BLaER1 treated with 17β-estradiol and CSF1 and Interleukin-3, amounts not matched to agents 10 nM and 100 nM (cell line): ENCODE data around the gene TCF4.
A peak's percentile ranks its signal among the peaks of the same experiment; 100 is the strongest.

Experiments
- H3K27ac ChIP-seq, 11 experiments: shearing (Covaris generic); formaldehyde crosslinking; 2 replicates each; pipeline ENCODE4 v1.8.1; 2022
- H3K27me3 ChIP-seq, 11 experiments: shearing (Covaris generic); formaldehyde crosslinking; 2 replicates each; pipeline ENCODE4 v1.8.1; 2022
- H3K36me3 ChIP-seq, 11 experiments: shearing (Covaris generic); formaldehyde crosslinking; 2 replicates each; pipeline ENCODE4 v1.8.1; 2022
- H3K4me1 ChIP-seq, 10 experiments: shearing (Covaris generic); formaldehyde crosslinking; 2 replicates each; pipeline ENCODE4 v1.8.1; 2022
- H3K4me2 ChIP-seq, 11 experiments: shearing (Covaris generic); formaldehyde crosslinking; 2 replicates each; pipeline ENCODE4 v1.8.1; 2022
- H3K4me3 ChIP-seq, 10 experiments: shearing (Covaris generic); formaldehyde crosslinking; 2 replicates each; pipeline ENCODE4 v1.8.1; 2022
- H3K9ac ChIP-seq, 11 experiments: shearing (Covaris generic); formaldehyde crosslinking; 2 replicates each; pipeline ENCODE4 v1.8.1; 2022
- H3K9me3 ChIP-seq, 11 experiments: shearing (Covaris generic); formaldehyde crosslinking; replicated peaks in 1 of 11; 2 replicates each; pipeline ENCODE4 v1.8.1; 2022
- H4K20me1 ChIP-seq, 11 experiments: shearing (Covaris generic); formaldehyde crosslinking; 2 replicates each; pipeline ENCODE4 v1.8.1; 2022
- Cebpa-rat ChIP-seq, 11 experiments: shearing (Covaris generic); IDR thresholded peaks; 2 replicates each; pipeline ENCODE4 v1.8.1; 2022

Gene TCF4

GRCh38 chr18:55247032-55247431, 341.0 kb downstream of the TCF4 start:
- H3K4me3 ChIP-seq = no peak overlapping the region
- peaks cover 93 to 100% (median 99%) of the 10 kb centered on the region in 11 experiments for H3K36me3 ChIP-seq
- H4K20me1 ChIP-seq = peaks cover 0 to 98% (median 42%) of the 10 kb centered on the region in 11 experiments; a peak in 14 of 22 replicates
- TF ChIP-seq Cebpa-rat (IDR thresholded peaks at IDR 0.05) = no peak
- no peaks in the 10 kb centered on the region for H3K9me3 ChIP-seq
- no peaks in the 10 kb centered on the region for H3K27me3 ChIP-seq
- no peak overlapping the region for H3K9ac ChIP-seq
- H3K27ac ChIP-seq = no peak overlapping the region
- no peak overlapping the region for H3K4me2 ChIP-seq
- H3K4me1 ChIP-seq = peaks cover 0 to 49% (median 0%) of the 10 kb centered on the region in 10 experiments; a peak in 5 of 20 replicates

GRCh38 chr18:55246278-55246677, 341.7 kb downstream of the TCF4 start:
- H4K20me1 ChIP-seq = peaks cover 0 to 98% (median 48%) of the 10 kb centered on the region in 11 experiments; a peak in 15 of 22 replicates
- peaks cover 93 to 100% (median 99%) of the 10 kb centered on the region in 11 experiments for H3K36me3 ChIP-seq
- H3K4me2 ChIP-seq = no peak overlapping the region
- H3K27me3 ChIP-seq = no peaks in the 10 kb centered on the region
- no peak overlapping the region for H3K9ac ChIP-seq
- no peaks in the 10 kb centered on the region for H3K9me3 ChIP-seq
- H3K27ac ChIP-seq = no peak overlapping the region
- H3K4me3 ChIP-seq = no peak overlapping the region
- TF ChIP-seq Cebpa-rat (IDR thresholded peaks at IDR 0.05) = no peak
- H3K4me1 ChIP-seq = peaks cover 0 to 57% (median 0%) of the 10 kb centered on the region in 10 experiments; a peak in 5 of 20 replicates

DNA sequence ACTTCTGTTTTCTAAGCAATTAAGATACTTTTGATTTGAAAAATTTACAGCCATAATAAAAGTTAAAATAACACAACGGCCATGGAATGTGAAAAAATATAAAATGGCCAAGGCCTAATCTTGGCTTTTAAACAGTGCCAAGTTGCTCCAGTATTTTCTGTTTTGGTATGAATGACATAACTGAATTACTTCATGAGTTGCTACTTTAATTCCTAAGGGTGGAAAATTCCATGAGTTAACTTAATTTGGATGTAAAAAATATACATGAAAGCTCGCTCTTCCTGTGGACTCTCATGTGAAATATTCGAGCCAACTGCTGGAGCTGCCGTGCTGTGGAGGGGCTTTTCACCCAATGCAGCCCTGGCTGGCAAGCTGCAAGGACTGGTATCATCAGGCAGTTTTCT, 342.8 kb downstream of the TCF4 start:
- H3K27me3 ChIP-seq = no peaks in the 10 kb centered on the region
- no peak overlapping the region for H3K27ac ChIP-seq
- no peaks in the 10 kb centered on the region for H3K9me3 ChIP-seq
- H3K4me3 ChIP-seq = no peak overlapping the region
- no peak overlapping the region for H3K4me2 ChIP-seq
- H3K36me3 ChIP-seq = peaks cover 88 to 100% (median 99%) of the 10 kb centered on the region in 11 experiments
- peaks cover 0 to 58% (median 0%) of the 10 kb centered on the region in 10 experiments; a peak in 5 of 20 replicates for H3K4me1 ChIP-seq
- no peak for TF ChIP-seq Cebpa-rat (IDR thresholded peaks at IDR 0.05)
- H3K9ac ChIP-seq = no peak overlapping the region
- peaks cover 0 to 99% (median 51%) of the 10 kb centered on the region in 11 experiments; a peak in 15 of 22 replicates for H4K20me1 ChIP-seq

DNA sequence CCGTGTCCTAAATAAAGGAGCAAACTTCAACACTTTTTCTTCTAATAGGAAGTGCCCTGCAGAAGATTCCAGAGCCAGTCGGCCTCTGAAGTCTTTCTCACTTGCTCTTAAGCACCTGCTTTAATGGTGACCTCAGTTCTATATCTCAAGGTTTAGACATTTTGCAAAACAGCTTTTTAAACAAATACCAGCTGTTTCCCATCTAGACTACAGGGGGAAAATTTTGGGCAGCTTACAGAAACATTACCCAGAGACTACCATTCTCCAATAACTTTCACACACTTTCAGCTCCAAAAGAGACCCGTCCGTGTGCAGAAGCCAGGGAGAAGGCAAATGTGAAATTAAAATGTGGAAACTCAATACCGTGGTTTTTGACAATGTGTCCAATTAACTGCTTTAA, 343.4 kb downstream of the TCF4 start:
- H3K27me3 ChIP-seq = no peaks in the 10 kb centered on the region
- H4K20me1 ChIP-seq = peaks cover 0 to 99% (median 47%) of the 10 kb centered on the region in 11 experiments; a peak in 15 of 22 replicates
- H3K27ac ChIP-seq = no peak overlapping the region
- H3K4me2 ChIP-seq = peak overlapping the region in 1 of 11 experiments; percentile 17; a peak in 1 of 22 replicates
- H3K9ac ChIP-seq = no peak overlapping the region
- no peak overlapping the region for H3K4me3 ChIP-seq
- peaks cover 84 to 100% (median 99%) of the 10 kb centered on the region in 11 experiments for H3K36me3 ChIP-seq
- H3K4me1 ChIP-seq = peaks cover 0 to 51% (median 0%) of the 10 kb centered on the region in 10 experiments; a peak in 5 of 20 replicates
- H3K9me3 ChIP-seq = no peaks in the 10 kb centered on the region
- no peak for TF ChIP-seq Cebpa-rat (IDR thresholded peaks at IDR 0.05)

DNA sequence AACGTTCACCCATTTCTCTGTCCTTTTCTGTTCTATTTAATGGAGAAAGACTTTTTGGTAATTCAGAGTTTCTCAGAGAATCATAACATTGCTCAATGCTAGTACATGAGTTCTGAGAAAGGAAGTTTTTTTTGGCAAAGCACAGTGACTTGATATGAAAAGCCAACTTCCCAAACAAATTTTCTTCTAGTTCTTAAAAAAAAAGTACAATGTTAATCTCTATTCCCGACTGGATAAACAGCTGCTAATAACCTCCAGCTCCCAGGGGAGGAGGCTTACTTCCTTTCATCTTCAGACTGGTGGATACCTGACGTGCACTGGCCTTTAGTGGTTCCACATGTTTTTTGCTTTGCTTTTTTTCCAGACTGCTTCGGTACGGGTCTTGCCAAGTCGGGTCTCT, 344.1 kb downstream of the TCF4 start:
- H3K9me3 ChIP-seq = no peaks in the 10 kb centered on the region
- TF ChIP-seq Cebpa-rat (IDR thresholded peaks at IDR 0.05) = no peak
- H3K9ac ChIP-seq = no peak overlapping the region
- H3K4me3 ChIP-seq = no peak overlapping the region
- peaks cover 0 to 44% (median 0%) of the 10 kb centered on the region in 10 experiments; a peak in 5 of 20 replicates for H3K4me1 ChIP-seq
- H4K20me1 ChIP-seq = peaks cover 0 to 99% (median 45%) of the 10 kb centered on the region in 11 experiments; a peak in 15 of 22 replicates
- H3K36me3 ChIP-seq = peaks cover 84 to 100% (median 99%) of the 10 kb centered on the region in 11 experiments
- no peaks in the 10 kb centered on the region for H3K27me3 ChIP-seq
- H3K27ac ChIP-seq = no peak overlapping the region
- peak overlapping the region in 2 of 11 experiments; percentile 17; a peak in 2 of 22 replicates for H3K4me2 ChIP-seq

GRCh38 chr18:55243255-55243654, 344.7 kb downstream of the TCF4 start:
- Histone ChIP-seq H3K9ac (no peak overlapping the region), H3K4me3 (no peak overlapping the region), H3K36me3 (peaks cover 84 to 100% (median 99%) of the 10 kb centered on the region in 11 experiments), H4K20me1 (peaks cover 0 to 95% (median 40%) of the 10 kb centered on the region in 11 experiments; a peak in 15 of 22 replicates), H3K9me3 (no peaks in the 10 kb centered on the region), H3K4me2 (no peak overlapping the region; a peak in 1 of 22 replicates), H3K27ac (no peak overlapping the region), H3K27me3 (no peaks in the 10 kb centered on the region), H3K4me1 (peaks cover 0 to 38% (median 0%) of the 10 kb centered on the region in 10 experiments; a peak in 3 of 20 replicates)
- TF ChIP-seq Cebpa-rat (IDR thresholded peaks at IDR 0.05) = no peak

GRCh38 chr18:55240978-55241377, 347.0 kb downstream of the TCF4 start:
- Histone ChIP-seq H3K9me3 (no peaks in the 10 kb centered on the region), H3K36me3 (peaks cover 69 to 99% (median 87%) of the 10 kb centered on the region in 11 experiments), H3K27me3 (no peaks in the 10 kb centered on the region), H3K4me1 (peaks cover 0 to 58% (median 11%) of the 10 kb centered on the region in 10 experiments; a peak in 15 of 20 replicates), H3K4me2 (no peak overlapping the region), H3K9ac (no peak overlapping the region), H3K27ac (no peak overlapping the region), H3K4me3 (no peak overlapping the region), H4K20me1 (peaks cover 0 to 84% (median 44%) of the 10 kb centered on the region in 11 experiments; a peak in 14 of 22 replicates)
- no peak for TF ChIP-seq Cebpa-rat (IDR thresholded peaks at IDR 0.05)

DNA sequence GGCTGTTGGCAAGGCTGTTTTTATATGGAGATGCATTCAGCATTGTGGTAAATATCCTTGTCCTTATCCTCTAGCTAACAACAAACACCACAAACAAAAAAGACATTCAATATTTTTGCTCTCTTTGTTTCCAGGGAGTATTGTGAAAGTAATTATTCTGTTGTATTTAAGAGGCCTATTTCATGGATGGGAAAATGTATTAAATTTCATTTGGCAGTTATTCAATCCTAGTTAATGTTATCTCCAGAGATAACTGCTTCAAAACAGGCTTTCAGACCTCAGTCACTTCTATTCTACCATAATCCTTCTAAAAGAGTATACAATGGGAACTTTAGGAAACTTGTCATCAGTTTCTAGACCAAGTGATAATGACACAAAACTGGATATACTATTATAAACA, 348.3 kb downstream of the TCF4 start:
- Histone ChIP-seq H3K27me3 (no peaks in the 10 kb centered on the region), H3K4me2 (no peak overlapping the region), H3K9me3 (no peaks in the 10 kb centered on the region), H3K9ac (no peak overlapping the region), H4K20me1 (peaks cover 0 to 84% (median 44%) of the 10 kb centered on the region in 11 experiments; a peak in 14 of 22 replicates), H3K4me3 (no peak overlapping the region), H3K4me1 (peaks cover 0 to 61% (median 15%) of the 10 kb centered on the region in 10 experiments; a peak in 15 of 20 replicates), H3K36me3 (peaks cover 67 to 100% (median 83%) of the 10 kb centered on the region in 11 experiments), H3K27ac (no peak overlapping the region)
- no peak for TF ChIP-seq Cebpa-rat (IDR thresholded peaks at IDR 0.05)

- H3K36me3 ChIP-seq = peaks cover 66 to 100% (median 83%) of the 10 kb centered on the region in 11 experiments
- no peaks in the 10 kb centered on the region for H3K27me3 ChIP-seq
- H4K20me1 ChIP-seq = peaks cover 0 to 77% (median 35%) of the 10 kb centered on the region in 11 experiments; a peak in 13 of 22 replicates
- H3K9me3 ChIP-seq = no peaks in the 10 kb centered on the region
- H3K4me1 ChIP-seq = peaks cover 0 to 50% (median 16%) of the 10 kb centered on the region in 10 experiments; a peak in 15 of 20 replicates
- no peak overlapping the region for H3K27ac ChIP-seq
- H3K4me3 ChIP-seq = no peak overlapping the region
- no peak overlapping the region for H3K4me2 ChIP-seq
- H3K9ac ChIP-seq = no peak overlapping the region
- TF ChIP-seq Cebpa-rat (IDR thresholded peaks at IDR 0.05) = no peak
These were observed 350.3 kb downstream of the TCF4 start for GRCh38 chr18:55237660-55238059.
